ENCODE data around the gene COL23A1. TPM values are rescaled to one million over a fixed set of nuclear protein-coding genes. Genes with fewer than 3 reads are reported as not detected.

The COL23A1 gene
- total RNA-seq, 2 donors from 2014 or later, result not detected

DNA sequence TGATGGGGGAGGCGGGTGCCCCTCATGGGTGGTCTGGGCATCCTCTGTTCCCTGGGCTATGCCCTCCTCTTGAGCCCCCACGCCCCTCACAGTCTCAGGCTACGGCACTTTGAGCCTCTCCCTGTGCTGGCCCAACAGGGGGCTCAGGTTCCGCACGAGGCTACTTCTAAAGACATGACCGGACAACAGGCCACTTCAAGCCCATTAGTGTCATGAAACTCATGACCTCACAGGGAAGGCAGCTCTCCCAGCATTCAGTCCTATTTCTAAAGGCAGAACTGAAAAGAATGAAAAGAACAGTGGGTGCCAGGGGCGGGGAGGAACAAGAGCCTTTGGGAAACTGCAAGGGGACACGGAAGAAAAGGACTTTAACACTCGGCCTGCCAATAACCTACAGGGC lies 45.0 kb downstream of the COL23A1 start:
- ATAC-seq (no peak), DNase-seq (no peak)
- no peak overlapping the region for H3K4me3 Mint-ChIP-seq
- H3K27me3 Mint-ChIP-seq, result peaks cover 6% of the 10 kb centered on the region
- H3K4me1 Mint-ChIP-seq, result no peaks in the 10 kb centered on the region
- H3K27ac Mint-ChIP-seq, result no peak overlapping the region
- H3K9me3 ChIP-seq (ENCODE audit: control insufficient read depth, low read length, poor library complexity, severe bottlenecking), result no peaks in the 10 kb centered on the region
- H3K36me3 Mint-ChIP-seq (ENCODE audit: low read depth), result no peaks in the 10 kb centered on the region

DNA sequence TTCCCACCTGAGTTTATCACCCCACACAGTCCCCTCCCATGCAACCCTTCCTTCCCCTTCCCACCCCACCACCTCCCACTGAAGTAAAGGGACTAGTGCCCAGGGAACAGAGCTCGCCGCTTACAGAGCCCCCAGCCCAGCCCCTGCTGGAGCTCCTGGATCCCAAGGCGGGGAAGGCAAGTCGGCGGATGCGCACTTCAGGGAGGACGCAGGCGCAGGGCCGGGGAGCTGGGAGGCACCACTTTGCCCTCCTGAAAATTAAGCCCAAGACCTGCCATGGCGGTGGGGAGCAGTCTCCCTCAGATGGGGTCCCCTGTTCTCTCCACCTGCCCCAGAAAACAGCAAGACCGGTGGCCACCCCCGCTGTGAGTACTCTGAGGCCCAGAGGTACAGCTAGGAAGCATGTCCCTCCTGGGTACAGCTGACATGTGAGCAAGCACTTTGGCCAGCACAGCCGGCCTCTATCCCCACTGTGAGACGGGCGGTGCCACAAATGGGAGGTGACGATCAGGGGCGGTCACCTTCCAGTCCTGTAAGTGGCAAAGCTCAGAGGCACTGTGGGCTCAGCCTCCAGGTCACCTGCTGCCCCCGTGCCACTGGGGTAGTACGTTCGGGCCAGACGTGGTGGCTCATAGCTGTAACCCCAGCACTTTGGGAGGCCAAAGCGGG lies 45.9 kb downstream of the COL23A1 start:
- DNase-seq, result no peak
- no peaks in the 10 kb centered on the region for H3K36me3 Mint-ChIP-seq (ENCODE audit: low read depth)
- no peak for ATAC-seq
- no peaks in the 10 kb centered on the region for H3K4me1 Mint-ChIP-seq
- no peak overlapping the region for H3K27ac Mint-ChIP-seq
- peaks cover 6% of the 10 kb centered on the region for H3K27me3 Mint-ChIP-seq
- no peak overlapping the region for H3K4me3 Mint-ChIP-seq
- no peaks in the 10 kb centered on the region for H3K9me3 ChIP-seq (ENCODE audit: control insufficient read depth, low read length, poor library complexity, severe bottlenecking)

DNA sequence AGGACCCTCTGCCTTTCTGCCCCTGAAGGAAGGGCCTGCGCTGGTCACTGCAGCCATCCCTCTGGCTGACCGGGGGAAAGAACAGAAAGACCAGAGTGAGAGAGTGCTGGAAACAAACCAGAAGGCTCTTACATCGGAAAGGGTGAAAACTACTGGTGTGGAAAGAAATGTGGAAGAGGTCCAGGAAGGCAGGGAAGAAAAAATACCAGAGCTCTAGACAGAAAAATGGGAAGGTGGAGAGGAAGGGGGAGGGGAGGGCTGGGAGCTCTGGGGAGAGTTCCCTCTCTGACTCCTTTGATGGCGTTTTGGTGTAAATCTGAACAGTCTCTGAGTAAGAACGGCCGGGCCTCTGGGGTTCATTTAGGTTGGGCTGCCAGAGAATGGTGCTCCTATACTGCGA lies 47.7 kb downstream of the COL23A1 start:
- no peaks in the 10 kb centered on the region for H3K4me1 Mint-ChIP-seq
- H3K9me3 ChIP-seq (ENCODE audit: control insufficient read depth, low read length, poor library complexity, severe bottlenecking), result no peaks in the 10 kb centered on the region
- no peak for DNase-seq
- no peak for ATAC-seq
- H3K27ac Mint-ChIP-seq, result no peak overlapping the region
- no peak overlapping the region for H3K4me3 Mint-ChIP-seq
- H3K27me3 Mint-ChIP-seq, result peaks cover 6% of the 10 kb centered on the region
- H3K36me3 Mint-ChIP-seq (ENCODE audit: low read depth), result no peaks in the 10 kb centered on the region

DNA sequence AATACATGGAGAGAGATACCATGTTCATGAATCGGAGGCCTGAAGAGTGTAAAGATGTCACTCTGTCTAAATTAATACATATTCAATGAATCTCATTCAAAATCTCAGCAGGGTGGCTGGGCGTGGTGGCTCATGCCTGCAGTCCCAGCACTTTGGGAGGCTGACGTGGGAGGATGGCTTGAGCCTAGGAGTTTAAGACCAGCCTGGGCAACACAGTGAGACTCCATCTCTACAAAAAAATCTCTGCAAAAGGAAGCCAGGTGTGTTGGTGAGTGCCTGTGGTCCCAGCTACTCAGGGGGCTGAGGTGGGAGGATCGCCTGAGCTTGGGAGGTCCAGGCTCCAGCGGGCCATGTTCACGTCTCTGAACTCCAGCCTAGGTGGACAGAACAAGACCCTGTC lies 49.7 kb downstream of the COL23A1 start:
- Mint-ChIP-seq H3K27me3 (peaks cover 6% of the 10 kb centered on the region), H3K4me1 (no peaks in the 10 kb centered on the region), H3K27ac (no peak overlapping the region), H3K4me3 (no peak overlapping the region), H3K36me3 (ENCODE audit: low read depth) (no peaks in the 10 kb centered on the region)
- H3K9me3 ChIP-seq (ENCODE audit: control insufficient read depth, low read length, poor library complexity, severe bottlenecking), result no peaks in the 10 kb centered on the region
- DNase-seq, result no peak
- no peak for ATAC-seq

DNA sequence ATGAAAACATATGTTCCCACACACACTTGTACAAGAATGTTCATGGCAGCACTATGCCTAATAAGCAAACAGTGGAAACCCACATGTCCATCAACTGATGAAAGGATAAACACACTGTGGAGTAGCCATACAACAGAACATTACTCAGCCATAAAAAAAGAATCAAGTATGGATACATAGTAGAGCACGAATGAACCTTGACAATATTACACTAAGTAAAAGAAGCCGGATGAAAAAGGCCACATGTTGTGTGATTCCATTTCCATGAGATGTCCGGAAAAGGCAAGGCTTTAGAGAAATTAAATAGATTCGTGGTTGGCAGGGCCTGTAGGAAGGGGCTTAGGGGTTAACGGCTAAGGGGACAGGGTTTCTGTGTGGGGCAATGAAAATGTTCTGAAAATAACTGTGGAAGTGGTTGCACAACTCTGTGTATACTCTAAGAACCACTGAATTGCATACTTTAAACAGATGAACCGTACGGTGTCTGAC lies 51.4 kb downstream of the COL23A1 start:
- H3K9me3 ChIP-seq (ENCODE audit: control insufficient read depth, low read length, poor library complexity, severe bottlenecking), result no peaks in the 10 kb centered on the region
- Mint-ChIP-seq H3K27me3 (peaks cover 12% of the 10 kb centered on the region), H3K27ac (no peak overlapping the region), H3K4me3 (no peak overlapping the region), H3K36me3 (ENCODE audit: low read depth) (no peaks in the 10 kb centered on the region), H3K4me1 (no peaks in the 10 kb centered on the region)
- ATAC-seq (no peak), DNase-seq (no peak)

DNA sequence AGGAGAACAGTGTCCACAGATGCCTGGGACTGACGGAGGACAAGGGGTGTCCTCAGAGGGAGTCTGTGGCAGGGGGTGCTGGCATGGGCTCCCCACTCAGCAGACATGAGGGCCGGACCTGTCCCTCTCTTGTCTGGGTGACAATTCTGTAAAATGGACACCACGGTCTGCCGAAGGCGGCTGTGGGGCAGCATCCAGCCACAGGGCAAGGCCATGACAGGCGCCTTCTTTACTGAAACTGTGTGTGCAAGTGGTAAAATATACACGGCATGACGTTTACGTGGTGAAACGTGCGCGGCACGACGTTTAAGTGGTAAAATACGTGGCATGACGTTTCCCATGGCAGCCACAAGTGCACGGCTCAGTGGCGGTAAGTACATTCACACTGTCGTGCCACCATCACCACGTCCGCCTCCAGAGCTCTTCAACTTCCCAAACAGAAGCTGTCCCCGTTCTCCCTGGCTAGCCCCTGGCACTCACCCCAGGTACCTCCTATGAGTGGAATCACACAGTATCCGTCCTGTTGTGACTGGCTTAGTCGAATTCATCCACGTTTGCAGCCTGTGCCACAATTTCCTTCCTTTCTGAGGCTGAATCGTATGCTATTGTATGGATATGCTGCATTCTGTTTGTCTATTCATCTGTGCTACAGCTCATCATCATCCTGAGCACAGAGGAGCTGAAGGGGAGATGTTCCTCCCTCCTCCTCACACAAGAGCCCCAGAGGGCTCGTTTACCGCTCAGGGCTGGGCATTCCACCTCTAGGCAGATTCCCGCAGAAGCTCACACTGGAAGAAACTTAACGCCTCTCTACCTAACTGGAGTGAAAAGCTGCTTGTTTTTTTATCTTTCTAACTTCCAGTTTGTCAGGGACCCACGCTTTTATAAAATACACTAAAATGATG lies 52.5 kb downstream of the COL23A1 start:
- H3K9me3 ChIP-seq (ENCODE audit: control insufficient read depth, low read length, poor library complexity, severe bottlenecking), result no peaks in the 10 kb centered on the region
- H3K4me3 Mint-ChIP-seq, result no peak overlapping the region
- no peak for ATAC-seq
- H3K27me3 Mint-ChIP-seq, result peaks cover 13% of the 10 kb centered on the region
- DNase-seq, result no peak
- no peak overlapping the region for H3K27ac Mint-ChIP-seq
- no peaks in the 10 kb centered on the region for H3K36me3 Mint-ChIP-seq (ENCODE audit: low read depth)
- no peaks in the 10 kb centered on the region for H3K4me1 Mint-ChIP-seq

DNA sequence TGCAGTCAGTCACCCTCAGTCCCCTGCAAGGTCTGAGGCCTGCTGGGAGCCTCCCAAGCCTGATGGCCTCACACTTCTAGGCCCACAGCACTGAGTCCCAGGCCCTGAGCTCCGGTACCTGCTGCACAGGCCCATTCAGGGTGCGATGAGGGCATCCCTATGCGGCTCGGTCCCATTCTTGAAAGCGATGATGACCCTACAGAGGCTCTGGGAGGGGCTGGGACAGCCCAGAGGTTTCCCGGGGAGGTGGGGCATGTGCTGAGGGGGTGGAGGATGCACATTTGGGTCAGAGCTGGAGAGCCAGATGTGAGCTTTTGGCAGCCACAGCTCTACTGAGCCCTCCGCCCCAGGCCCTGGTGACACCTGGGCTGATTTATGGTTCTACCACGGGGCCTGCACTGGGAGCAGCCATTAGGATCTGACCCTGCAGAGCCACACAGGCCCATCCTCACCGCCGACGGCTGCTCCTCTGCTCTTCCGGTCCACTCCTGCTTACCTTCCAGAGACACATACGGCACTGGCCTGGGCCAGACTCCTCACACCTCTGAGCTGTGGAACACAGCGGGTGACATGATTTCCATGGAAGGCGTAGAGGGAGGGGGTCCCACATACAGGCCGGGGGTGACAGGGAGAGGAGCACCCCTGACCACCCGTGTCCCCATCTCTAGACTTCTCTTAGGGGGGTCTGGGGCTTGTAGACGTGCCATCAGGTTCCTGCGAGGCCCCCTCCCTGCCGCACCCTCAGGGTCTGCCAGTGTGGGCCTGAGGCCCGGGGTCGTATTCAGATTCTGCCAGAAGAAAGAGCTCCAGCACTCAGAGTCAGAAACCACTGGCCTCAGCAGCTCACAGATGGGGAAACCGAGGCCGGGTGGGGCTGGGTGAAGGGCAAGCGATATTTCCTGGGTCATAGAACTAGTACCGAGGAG lies 53.4 kb downstream of the COL23A1 start:
- Mint-ChIP-seq H3K4me1 (no peaks in the 10 kb centered on the region), H3K4me3 (no peak overlapping the region), H3K27ac (no peak overlapping the region), H3K27me3 (peaks cover 7% of the 10 kb centered on the region), H3K36me3 (ENCODE audit: low read depth) (no peaks in the 10 kb centered on the region)
- ATAC-seq (no peak), DNase-seq (no peak)
- no peaks in the 10 kb centered on the region for H3K9me3 ChIP-seq (ENCODE audit: control insufficient read depth, low read length, poor library complexity, severe bottlenecking)

DNA sequence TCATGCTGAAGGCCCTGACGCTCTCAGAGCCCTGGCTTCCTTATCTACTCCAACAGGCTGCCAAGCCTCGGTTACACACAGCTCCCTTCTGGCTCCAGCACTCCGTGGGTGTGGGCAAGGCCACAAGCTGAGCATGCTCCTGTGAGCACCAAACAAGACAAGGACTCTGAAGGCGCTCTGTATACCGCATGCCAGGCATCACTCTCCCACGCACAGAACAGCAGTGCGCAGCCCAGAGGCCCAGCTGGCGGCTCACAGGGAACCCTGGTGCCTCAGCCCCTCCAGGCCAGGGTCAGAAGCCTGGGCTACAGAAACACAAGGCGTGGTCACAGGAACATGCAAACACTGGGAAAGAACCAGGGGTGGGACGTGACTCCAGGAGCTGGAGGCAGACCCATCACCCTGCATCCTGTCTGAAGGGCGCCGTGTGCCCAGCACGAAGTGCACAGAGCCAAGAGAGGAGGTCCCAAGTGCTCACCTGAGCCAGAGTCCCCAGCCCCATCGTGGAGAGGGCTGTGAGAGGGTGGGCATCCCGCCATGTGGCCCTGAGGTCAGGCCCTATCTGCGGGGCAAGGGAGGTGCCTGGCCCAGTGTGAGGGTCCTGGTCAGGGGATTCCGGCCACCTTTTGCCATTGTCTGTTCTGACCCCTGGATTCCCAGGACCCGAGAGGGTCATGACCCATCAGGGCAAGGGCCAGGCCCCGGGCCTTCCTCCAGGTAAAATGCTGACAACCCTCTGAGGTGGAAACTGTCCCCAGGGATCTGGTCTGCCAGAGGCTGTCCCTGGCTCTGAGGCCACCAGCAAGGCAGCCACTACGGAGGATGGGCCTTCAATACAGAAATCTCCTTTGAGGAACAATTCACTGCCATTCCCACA lies 54.7 kb downstream of the COL23A1 start:
- DNase-seq (no peak), ATAC-seq (no peak)
- no peaks in the 10 kb centered on the region for H3K9me3 ChIP-seq (ENCODE audit: control insufficient read depth, low read length, poor library complexity, severe bottlenecking)
- H3K4me3 Mint-ChIP-seq, result no peak overlapping the region
- no peak overlapping the region for H3K27ac Mint-ChIP-seq
- H3K27me3 Mint-ChIP-seq, result peaks cover 7% of the 10 kb centered on the region
- H3K36me3 Mint-ChIP-seq (ENCODE audit: low read depth), result no peaks in the 10 kb centered on the region
- no peaks in the 10 kb centered on the region for H3K4me1 Mint-ChIP-seq

DNA sequence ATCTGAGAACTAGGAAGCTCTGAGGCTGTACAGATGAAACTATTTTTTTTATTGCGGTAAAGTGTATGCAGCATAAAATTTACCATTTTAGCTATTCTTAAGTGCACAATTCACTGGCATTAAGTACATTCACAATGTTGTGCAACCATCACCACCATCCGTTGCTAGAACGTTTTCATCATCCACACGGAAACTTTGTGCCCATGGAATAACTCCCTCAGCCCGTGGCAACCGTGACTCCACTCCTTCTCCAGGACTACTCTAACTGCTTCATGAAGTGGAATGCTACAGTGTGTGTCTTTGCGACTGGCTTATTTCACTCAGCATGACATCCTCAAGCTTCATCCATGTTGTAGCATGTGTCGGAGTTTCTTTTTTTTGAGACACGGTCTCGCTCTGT lies 57.1 kb downstream of the COL23A1 start:
- Mint-ChIP-seq H3K4me3 (no peak overlapping the region), H3K4me1 (no peaks in the 10 kb centered on the region), H3K36me3 (ENCODE audit: low read depth) (no peaks in the 10 kb centered on the region), H3K27me3 (peaks cover 7% of the 10 kb centered on the region), H3K27ac (no peak overlapping the region)
- ATAC-seq, result no peak
- DNase-seq, result no peak
- no peaks in the 10 kb centered on the region for H3K9me3 ChIP-seq (ENCODE audit: control insufficient read depth, low read length, poor library complexity, severe bottlenecking)

DNA sequence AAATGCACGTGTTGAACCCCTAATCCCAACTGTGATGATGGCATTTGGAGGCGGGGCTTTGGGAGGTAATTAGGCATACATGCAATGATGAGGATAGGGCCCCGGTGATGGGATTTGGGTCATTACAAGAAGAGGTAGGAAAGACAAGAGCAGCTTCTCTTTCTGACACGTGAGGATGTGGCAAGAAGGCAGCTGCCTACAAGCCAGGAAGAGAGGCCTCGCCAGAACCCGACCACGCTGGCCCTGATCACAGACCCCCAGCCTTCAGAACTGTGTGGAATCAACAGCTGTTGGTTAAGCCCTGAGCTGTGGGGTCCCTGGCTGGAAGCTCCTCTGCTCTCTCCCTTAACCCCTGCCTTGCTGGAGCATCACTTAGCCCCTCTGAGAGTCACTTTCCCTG lies 57.5 kb downstream of the COL23A1 start:
- peaks cover 7% of the 10 kb centered on the region for H3K27me3 Mint-ChIP-seq
- H3K36me3 Mint-ChIP-seq (ENCODE audit: low read depth), result no peaks in the 10 kb centered on the region
- no peak overlapping the region for H3K27ac Mint-ChIP-seq
- H3K4me1 Mint-ChIP-seq, result no peaks in the 10 kb centered on the region
- H3K9me3 ChIP-seq (ENCODE audit: control insufficient read depth, low read length, poor library complexity, severe bottlenecking), result no peaks in the 10 kb centered on the region
- no peak for ATAC-seq
- no peak for DNase-seq
- H3K4me3 Mint-ChIP-seq, result no peak overlapping the region

DNA sequence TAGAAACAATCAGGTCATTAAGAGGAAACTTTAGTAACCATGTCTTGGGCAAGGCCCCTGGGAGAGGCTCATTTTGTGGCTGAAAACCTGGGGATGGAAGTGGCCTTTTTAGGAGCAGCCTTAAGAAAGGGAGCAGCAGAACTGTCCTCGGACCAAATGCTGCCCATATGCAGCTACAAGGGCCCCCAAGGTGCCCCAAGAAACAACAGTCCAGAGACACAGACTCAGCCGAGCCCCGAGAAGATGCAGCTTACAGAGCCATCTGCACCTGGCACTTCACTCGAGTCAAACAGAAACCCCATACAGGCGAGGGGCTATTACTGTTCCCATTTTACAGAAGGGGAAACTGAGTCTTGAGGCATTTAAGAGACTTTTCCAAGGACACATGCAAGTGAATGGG lies 58.0 kb downstream of the COL23A1 start:
- Mint-ChIP-seq H3K4me3 (no peak overlapping the region), H3K27me3 (peaks cover 7% of the 10 kb centered on the region), H3K27ac (no peak overlapping the region), H3K4me1 (no peaks in the 10 kb centered on the region), H3K36me3 (ENCODE audit: low read depth) (no peaks in the 10 kb centered on the region)
- no peak for ATAC-seq
- H3K9me3 ChIP-seq (ENCODE audit: control insufficient read depth, low read length, poor library complexity, severe bottlenecking), result no peaks in the 10 kb centered on the region
- no peak for DNase-seq

DNA sequence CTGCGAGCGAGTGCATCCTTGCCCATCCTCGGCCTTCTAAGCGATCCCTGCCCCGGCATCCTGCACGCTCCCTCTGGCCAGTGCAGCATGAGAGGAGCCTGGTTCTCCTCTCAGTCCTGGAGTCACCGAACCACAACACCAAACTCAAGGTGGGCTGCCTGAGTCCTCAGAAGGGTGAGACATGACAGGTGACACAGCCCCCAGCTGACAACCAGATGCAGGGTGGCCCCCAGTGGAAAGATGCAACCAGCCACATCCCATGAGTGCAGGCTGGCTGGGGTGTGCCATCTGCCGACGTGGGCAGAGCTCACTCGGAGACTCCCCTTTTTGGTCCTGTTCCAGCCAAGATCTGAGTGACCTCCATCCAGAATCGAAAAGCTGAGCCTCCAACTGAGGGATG lies 58.4 kb downstream of the COL23A1 start:
- Mint-ChIP-seq H3K36me3 (ENCODE audit: low read depth) (no peaks in the 10 kb centered on the region), H3K27ac (no peak overlapping the region), H3K4me1 (no peaks in the 10 kb centered on the region), H3K27me3 (peaks cover 7% of the 10 kb centered on the region), H3K4me3 (no peak overlapping the region)
- ATAC-seq (no peak), DNase-seq (no peak)
- no peaks in the 10 kb centered on the region for H3K9me3 ChIP-seq (ENCODE audit: control insufficient read depth, low read length, poor library complexity, severe bottlenecking)

All from T-helper 17 cell (primary cell).